Activated T-cell treated with anti-CD3 and anti-CD28 coated beads for 4 hours (primary cell): Measurements from ENCODE around the gene TBXA2R.
"Not testable (repeated sequence)": the region's sequence is repeated elsewhere in the genome, so short reads cannot be mapped to it uniquely, and the experiment has no call there.

ENCODE experiments used
- DNase-seq: peaks from one replicate; pipeline ENCODE4 v3.0.0-alpha.2; 2020

Gene TBXA2R

DNA sequence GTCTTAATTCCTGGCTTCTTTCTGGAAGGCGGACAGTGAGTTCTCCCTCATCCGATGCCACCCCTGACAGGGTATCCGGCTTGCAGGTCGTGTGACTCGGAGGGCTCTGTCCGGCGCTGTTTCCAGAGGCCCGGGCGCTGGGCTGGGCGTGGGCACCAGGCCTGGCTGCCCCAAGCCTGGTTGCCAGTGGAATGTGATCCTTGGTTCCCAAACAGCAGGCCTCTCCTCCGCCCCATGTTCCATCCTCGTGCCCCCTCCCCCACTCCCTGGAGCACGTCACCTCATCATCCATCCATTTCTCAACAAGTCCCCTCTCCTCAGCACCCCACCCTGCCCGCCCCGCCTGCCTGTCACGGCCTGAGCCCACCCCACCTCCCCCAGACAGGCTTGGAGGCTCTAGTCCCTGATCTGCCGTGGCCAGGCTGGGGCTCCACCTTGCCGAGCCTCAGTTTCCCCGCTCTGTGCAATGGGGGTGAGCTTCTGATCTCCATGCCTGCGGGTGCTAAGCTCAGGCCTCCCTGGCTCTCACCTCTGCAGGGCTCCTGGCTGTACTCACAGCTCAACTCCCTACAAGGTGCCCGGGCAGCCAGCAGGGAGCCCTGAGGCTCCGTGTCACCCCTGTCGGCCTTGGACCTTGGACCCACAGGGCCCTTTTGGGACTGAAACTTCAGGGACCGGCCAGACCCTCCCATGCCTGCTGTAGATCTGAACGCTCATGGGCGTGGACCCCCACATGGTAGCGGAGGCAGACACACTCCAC, 2.3 kb downstream of the TBXA2R start:
- no peak for DNase-seq

DNA sequence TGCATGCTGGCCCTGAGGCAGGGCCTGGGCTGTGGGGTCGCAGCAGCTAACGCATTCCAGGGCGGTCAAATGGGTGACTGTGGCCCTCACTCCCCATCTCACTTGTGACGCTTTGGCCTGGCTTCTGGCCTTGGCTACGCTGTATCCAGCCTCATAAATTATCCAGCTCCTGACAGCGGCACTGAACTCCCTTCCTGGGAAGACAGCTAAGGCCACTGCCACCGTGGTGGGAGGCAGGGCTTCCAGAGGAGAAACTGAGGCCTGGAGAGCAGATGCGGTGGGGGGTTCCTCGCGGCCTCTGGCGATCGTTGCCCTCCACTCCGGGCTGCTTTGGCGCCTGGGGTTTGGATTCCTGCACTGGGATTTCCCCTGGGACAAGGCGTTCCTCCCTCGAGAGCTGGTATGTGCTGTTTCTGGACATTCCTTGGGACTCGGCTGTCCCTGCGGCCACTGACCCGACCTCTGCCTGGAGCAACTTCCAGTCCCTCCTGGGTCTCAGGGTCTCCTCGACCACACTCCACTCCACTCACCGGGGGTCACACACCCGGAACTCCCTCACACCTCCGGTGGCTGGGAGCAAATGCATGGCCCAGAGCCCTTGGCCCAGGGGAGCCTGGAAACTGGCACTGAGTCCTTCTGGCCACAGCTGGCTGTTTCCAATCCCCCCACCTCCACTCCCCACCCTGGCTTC, 3.4 kb downstream of the TBXA2R start:
- DNase-seq: no peak

DNA sequence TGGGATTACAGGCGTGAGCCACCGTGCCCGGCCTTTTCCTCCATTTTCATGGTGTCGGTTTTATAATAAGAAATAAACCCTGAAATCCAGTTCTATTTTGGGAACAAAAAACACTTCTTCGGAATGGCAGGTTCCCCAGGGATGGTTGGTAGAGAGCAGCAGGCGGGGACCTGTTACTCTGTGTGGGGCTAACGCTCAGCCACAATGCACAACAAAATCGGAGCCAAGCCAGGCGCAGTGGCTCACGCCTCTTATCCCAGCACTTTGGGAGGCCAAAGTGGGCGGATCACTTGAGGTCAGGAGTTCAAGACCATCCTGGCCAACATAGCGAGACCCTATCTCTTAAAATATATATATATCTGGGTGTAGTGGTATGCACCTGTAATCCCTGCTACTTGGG, 5.7 kb downstream of the TBXA2R start:
- DNase-seq: no peak

DNA sequence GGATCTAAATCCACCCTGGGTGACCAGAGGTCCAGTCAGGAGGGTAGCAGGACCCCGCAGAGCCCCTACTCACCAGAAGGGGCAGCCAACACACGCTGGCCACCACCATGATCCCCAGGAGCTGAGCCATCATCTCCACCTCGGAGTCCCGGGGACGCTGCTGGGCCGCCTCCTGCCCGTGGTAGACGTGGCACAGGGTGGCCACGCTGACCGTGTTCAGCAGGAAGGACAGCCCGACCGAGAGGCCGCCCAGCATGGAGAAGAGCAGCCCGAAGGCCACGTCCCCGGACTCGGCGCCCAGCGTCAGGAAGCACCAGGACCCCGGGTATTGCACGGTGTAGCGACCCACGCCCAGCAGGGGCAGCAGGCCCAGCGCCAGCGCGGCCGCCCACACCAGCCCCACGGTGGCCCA, 6.9 kb downstream of the TBXA2R start:
- DNase-seq: no peak

DNA sequence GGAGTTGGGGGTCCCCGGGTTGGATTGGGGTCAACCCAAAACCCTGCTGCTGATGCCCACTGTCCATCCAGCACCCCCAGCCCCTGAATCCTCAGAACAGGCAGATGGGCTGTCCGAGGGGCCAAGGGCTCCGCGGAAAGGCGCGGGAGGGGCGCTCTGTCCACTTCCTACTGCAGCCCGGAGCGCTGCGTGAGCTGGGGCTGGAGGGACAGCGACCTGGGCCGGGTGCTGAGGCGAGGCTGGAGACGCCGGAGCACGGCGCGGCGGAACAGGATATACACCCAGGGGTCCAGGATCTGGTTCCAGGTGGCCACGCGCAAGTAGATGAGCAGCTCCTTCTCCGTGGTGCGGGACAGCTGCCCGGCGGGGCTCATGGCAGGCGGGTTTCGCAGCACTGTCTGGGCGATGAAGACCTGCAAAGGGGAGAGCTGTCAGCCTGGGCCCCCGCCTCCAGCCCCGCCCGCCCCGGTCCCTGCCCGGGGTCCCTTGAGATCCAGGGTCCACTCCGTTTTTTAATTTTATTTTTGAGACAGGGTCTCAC, 11.1 kb downstream of the TBXA2R start:
- no peak for DNase-seq

DNA sequence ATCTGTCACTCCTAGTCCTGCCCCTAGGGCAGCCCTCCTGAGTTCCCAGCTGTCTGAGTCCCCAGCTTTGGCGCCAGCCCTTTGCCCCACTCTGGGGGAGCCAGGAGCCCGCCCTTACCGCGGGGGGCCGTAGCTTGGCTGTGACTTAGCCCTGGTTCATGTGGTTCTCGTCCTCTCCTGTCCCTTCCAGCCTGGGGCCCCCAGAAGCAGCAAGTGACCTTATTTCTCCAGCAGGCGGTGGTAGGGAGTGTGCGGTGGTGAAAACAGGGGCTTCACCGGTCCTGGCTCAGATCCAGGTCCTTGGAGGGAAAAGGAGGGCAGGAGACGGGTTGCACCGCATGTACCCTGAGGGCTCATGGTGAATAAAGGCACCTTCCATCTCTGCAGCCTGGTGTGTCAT, 13.5 kb downstream of the TBXA2R start:
- no peak for DNase-seq

DNA sequence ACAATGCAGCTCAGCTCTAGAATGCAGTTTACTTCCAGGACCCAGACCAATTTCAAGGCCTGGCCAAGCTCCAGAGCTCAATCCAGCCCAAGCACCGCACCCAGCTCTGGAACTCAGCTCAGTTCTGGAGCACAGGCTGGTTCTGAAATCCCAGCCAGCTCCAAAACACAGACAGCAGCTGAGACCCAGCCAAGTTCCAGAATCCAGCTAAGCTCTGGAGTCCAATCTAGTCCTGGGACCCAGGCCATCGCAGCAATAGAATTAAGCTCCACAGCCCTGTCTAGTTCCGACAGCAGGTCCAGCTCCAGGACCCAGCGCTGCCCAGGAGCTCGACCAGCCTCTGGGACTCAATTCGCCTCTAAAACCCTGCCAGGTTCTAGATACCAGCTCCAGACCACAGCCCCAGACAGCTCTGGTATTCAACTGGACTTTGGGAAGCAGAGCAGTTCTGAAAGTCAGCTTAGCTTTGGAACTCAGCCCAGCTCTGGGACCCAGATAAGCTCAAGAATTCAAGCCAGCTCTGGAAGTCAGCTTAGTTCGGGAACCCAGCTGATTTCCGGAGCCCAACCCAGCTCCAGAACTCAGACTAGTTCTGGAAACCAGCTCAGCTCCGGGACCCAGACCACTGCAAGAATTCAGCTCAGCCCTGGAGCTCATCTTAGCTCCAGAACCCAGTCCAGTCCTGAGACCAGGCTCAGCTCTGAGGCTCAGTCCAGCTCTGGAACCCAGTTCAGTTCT, 14.6 kb downstream of the TBXA2R start:
- no peak for DNase-seq

DNA sequence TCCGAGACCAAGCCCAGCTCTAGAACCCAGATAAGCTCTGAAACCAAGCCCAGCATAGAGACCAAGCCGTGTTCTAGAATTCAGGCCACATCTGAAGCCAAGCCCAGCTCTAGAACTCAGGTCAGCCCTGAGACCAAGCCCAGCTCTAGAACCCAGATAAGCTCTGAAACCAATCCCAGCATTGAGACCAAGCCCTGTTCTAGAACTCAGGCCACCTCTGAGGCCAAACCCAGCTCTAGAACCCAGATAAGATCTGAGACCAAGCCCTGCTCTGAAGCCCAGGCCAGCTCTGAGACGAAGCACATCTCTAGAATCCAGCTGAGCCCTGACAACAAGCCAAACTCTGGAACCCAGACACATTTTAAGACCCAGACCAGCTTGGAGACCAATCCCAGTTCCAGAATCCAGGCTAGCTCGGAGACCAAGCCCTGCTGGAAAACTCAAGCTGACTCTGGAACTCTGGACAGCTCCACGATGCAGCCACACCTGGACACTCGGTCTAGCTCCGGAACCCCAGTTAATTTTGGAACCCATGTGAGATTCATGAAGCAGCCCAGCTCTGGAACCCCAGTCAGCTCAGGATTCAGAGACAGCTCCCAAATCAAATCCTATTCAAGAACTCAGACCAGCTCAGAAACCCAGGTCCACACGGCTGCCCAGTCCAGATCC, 15.6 kb downstream of the TBXA2R start:
- no peak for DNase-seq

DNA sequence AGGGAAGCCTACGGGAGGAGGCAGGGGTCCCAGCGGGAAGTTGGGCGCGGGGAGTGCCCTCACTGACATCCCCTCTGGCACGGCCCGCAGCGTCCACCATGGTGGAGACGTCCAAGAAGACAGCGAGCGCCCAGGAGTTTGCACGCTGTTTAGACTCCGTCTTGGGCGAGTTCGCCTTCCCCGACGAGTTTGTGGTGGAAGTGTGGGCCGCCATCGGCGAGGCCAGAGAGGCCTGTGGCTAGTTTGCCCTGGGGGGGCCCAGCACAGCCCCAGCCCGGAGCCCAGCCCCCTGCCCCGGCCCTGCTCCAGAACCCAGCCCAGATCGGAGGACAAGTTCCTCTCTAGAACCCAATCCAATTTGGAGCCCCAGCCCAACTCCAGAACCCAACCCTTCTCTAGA, 16.7 kb downstream of the TBXA2R start:
- no peak for DNase-seq

DNA sequence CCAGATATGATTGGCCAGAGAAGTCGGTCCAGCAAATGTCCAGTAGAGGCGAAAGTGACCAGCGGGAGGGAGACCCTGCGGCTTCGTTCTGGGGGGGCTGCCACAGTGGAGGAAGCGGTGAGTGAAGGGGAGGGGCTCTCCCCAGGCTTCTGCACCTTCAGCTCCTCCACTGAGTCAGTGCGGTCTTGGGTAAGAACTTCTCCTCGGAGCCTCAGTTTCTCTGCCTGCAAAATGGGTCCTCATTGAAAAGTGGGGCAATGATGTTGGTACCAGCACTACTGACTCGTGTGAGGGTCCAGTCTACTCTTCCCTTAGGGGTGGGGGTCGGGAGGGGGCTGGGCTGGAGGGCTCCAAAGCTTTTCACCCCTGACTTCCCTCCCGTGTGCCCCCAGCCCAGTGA, 17.2 kb downstream of the TBXA2R start:
- DNase-seq: no peak

DNA sequence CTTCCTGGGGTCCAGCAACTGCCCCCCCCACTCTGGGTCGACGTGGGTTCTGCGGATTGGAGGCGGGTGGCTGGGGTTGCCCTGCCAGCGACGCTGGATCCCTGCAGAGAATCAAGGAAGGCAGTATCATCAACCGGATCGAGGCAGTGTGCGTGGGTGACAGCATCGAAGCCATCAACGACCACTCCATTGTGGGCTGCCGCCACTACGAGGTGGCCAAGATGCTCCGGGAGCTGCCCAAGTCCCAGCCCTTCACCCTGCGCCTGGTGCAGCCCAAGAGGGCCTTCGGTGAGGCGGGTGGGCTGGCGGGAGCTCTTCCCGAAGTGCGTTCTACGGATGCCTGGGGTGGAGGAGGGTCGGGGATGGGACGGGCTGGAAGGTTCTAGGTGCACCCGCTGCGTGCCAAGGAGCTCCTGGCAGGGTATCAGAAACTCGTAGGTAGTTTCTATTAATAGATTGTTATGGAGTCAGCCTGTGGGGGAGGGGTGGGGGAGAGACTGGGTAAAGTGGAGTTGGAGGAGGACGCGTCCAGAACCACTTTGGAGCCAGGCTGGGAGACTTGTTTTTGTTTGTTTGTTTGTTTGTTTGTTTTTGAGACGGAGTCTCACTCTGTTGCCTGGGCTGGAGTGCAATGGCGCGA, 19.8 kb downstream of the TBXA2R start:
- DNase-seq: no peak

DNA sequence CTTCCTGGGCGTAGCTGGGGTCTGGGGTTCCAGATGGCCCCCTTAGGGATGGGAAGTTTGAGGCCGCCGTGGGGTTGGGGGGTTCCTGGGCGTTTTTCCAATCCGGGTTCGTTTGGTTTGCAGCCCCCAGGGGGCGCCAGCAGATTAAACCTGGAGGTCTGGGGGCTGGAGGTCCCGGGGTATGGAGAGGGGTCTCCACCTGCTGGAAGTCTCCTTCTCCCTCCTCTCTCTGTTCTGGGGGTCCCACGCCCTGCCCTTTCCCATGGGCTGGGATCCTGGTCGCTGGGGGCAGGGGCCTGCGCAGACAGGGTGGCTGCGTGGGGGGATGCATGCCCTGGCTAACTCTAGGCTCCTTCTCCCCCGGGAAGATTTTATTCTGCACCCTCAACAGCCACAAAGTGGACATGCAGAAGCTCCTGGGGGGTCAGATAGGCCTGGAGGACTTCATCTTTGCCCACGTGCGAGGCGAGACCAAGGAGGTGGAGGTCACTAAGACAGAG, 20.5 kb downstream of the TBXA2R start:
- peak; percentile 38 for DNase-seq

DNA sequence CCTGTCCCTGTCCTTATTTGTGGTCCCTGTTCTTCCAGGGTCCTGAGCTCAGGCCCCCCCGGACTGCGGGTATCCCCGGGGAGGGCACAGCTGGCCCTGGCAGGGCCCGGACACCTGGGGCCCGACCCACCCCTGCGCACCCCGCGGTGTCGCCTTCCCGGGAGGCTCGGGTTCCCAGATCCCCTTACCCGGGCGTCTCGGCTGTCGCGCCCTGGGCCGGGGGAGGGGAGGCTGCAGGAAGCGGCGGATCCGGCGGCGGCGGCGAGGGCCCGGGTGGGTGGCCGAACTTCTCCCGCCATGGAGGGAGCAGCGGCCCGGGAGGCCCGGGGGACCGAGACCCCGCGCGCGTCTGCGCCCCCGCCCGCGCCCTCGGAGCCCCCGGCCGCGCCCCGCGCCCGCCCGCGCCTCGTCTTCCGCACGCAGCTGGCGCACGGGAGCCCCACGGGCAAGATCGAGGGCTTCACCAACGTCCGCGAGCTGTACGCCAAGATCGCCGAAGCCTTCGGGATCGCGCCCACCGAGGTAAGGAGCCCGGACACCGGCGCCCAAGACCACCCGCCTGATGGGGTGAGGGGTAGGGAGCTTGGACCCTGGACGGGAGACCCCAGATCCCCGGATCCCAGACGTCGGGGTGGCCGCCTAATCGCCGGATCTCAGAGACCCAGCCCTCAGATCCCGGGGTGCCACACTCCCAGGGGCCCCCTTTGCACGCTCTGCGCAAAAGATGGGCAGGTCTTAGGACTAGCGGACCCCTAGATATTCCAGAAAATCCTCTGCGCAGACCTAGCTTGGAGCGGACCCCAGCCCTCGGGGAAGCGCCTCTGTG, 21.2 kb downstream of the TBXA2R start, which contains the start of gene GIPC3:
Gene GIPC3, plus strand, starts transcription at position 178 of the 826 bp plus-strand sequence. Its CDS starts 120 bp downstream, at position 298.
- no peak for DNase-seq

DNA sequence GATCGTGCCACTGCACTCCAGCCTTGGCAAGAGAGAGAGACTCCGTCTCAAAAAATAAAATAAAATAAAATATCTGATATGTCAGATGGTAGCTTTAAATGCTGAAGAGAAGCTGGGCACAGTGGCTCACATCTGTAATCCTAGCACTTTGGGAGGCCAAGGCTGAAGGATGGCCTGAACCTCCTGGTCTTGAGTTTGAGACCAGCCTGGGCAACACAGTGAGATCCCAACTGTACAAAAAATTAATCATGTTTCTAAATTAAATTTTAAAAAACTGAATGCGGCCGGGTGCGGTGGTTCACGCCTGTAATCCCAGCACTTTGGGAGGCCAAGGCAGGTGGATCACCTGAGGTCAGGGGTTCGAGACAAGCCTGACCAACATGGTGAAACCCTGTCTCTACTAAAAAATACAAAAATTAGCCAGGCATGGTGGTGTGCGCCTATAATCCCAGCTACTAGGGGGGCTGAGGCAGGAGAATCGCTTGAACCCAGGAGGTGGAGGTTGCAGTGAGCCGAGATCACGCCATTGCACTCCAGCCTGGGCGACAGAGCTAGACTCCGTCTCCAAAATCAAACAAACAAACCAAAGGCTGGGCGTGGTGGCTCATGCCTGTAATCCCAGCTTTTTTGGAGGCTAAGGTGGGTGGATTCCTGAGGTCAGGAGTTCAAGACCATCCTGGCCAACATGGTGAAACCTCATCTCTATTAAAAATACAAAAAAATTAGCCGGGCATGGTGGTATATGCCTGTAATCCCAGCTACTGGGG, 22.5 kb downstream of the TBXA2R start:
- not testable (repeated sequence) for DNase-seq

DNA sequence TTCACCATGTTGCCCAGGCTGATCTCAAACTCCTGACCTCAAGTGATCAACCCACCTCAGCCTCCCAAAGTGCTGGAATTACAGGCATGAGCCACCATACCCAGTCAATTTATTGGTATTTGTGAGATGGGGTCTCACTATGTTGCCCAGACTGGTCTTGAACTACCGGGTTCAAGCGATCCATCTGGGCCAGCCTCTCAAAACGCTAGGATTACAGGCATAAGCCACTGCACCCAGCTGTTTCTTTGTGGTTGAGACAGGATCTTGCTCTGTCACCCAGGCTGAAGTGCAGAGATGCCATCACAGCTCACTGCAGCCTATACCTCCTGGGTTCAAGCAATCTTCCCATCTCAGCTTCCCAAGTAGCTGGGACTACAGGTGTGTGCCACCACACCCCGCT, 24.9 kb downstream of the TBXA2R start:
- not testable (repeated sequence) for DNase-seq

DNA sequence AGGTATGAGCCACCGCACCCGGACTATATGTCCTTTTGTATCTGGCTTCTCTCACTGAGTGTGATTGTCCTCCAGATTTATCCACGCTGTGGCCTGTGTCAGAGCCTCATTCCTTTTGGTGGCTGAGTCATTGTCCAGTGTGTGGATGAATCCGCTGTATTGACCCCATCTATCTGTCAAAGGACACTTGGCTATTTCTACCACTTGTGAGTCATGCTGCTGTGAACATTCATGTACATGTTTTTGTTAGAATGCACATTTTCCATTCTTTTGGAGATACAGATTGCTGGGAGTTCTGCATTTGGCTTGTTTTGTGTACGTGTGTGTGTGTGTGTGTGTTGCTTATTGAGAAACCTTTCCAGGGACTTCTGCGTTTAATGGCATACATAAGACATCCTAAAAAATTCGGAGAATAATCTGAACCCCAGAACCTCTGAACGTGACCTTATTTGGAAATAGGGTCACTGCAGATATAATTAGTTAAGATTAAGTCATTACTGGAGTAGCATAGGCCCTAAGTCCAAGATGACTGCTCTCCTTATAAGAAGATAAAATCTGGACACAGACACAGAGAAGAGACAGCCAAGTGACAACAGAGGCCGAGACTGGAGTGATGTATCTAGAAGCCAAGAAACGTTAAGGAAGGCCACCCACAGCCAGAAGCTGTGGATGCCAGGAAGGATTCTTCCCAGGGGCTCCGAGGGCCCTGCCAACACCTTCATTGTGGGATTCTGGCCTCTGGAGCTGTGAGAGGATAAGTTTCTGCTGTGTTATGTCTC, 26.3 kb downstream of the TBXA2R start:
- no peak for DNase-seq

DNA sequence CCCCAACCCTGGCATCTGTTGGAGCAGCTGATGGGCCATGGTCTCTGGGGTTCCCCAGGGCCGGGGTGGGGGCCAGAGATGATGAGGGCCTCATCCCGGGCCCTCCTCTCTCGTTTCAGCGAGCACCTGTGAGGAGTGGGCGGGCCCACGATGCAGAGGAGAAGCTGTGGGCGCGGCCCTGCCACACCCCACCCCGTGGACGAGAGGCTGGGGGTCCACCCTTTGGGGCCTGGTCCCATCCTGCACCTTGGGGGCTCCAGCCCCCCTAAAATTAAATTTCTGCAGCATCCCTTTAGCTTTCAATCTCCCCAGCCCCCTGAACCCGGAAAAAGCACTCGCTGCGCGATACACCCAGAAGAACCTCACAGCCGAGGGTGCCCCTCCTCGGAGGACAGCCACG, 28.3 kb downstream of the TBXA2R start:
- no peak for DNase-seq

DNA sequence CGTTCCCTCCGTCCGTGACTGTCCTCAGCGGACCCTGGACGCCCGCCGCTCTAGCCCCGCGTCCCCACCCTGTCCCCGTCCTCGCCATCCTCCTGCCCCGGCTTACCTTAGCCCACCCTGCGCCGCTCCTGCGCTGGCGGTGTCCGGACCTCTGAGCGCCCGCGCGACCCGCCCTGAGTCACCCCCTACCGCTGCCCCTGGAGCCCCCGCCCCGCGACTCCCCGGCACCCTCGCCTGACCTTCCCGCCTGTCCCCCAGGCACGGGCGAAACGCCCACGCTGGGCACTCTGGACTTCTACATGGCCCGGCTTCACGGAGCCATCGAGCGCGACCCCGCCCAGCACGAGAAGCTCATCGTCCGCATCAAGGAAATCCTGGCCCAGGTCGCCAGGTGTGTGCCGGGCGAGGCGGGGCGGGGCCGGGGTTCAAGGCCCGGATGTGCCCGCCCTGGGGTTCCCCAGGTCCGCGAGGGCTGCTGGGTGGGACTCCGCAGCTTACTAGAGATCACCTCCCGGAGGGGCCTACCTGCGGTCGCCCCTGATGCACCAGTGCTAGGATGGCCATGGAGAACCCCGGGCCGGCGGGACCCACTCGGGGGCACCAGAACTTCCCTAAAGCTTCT, 28.8 kb downstream of the TBXA2R start:
- no peak for DNase-seq
